HepG2 (cell line): ENCODE results near the gene QRICH2. TPM values are rescaled to one million over a fixed set of nuclear protein-coding genes. Genes with fewer than 3 reads are reported as not detected.

Experiments
- ATAC-seq: fragments of 200-7000 bp; cut with Tn5 transposase; 3 replicates; pipeline ENCODE4 v1.9.1; 2020; ENCODE audit warnings: mild to moderate bottlenecking, moderate library complexity
- BruUV-seq: library from RNA; stranded (reverse); fragments of 400-500 nt; replicated peaks from 2 replicates; lab custom pipeline; 2021; lab: Mats Ljungman, UMichigan
- CTCF ChIA-PET: fragments of 300-600 bp; formaldehyde crosslinking; extraction: SDS; loops from one replicate; lab custom pipeline; 2021; ENCODE audit warnings: low total read pairs, inconsistent platforms, low intra/inter-chr PET ratio; lab: Yijun Ruan, JAX
- POLR2A ChIA-PET: fragments of 350-600 bp; sonication (Branson Sonifier 250); formaldehyde crosslinking; loops from one replicate; lab custom pipeline; 2020; ENCODE audit warnings: antibody characterized with exemption, inconsistent platforms; lab: Yijun Ruan, JAX
- DNase-seq: peaks from one replicate; pipeline ENCODE4 v3.0.0-alpha.2; 2015; ENCODE audit warnings: low spot score
- FAIRE-seq: peaks from 3 replicates; lab custom pipeline; 2011; peaks lifted over from hg19 to GRCh38; lab: Jason Lieb, UNC
- H2AFZ ChIP-seq: one replicate; pipeline ENCODE4 v1.6.1; 2011; ENCODE audit warnings: low read length, inconsistent platforms
- H3K27ac ChIP-seq: fragments of 300-600 bp; 3 replicates; pipeline ENCODE4 v1.8.0; 2011; ENCODE audit warnings: mixed run types, mild to moderate bottlenecking, mixed read lengths, low read length, inconsistent platforms; ENCODE audit not compliant: insufficient read depth; ENCODE audit errors: extremely low read length
- H3K27me3 ChIP-seq, 2 experiments: fragments of 200-600 bp in 1 of 2; 2 replicates in 1 of 2; 3 replicates in 1 of 2; pipeline versions ENCODE4 v1.6.0 to v1.8.0; 2011; ENCODE audit warnings: low read length in 2 of 2, mild to moderate bottlenecking in 2 of 2, moderate library complexity in 2 of 2, inconsistent platforms in 1 of 2; ENCODE audit not compliant: insufficient read depth in 2 of 2, control insufficient read depth in 1 of 2
- H3K36me3 ChIP-seq, 2 experiments: fragments of 200-600 bp in 1 of 2; replicated peaks in 1 of 2; 2 replicates in 1 of 2; 3 replicates in 1 of 2; pipeline versions ENCODE4 v1.5.1 to v1.8.0; 2011; ENCODE audit warnings: low read length in 2 of 2, inconsistent platforms in 1 of 2; ENCODE audit not compliant: insufficient read depth in 2 of 2, control insufficient read depth in 1 of 2
- H3K4me1 ChIP-seq: 2 replicates; pipeline ENCODE4 v1.5.1; 2012; ENCODE audit warnings: low read length, inconsistent platforms; ENCODE audit not compliant: insufficient read depth
- H3K4me2 ChIP-seq: 2 replicates; pipeline ENCODE4 v1.6.0; 2011; ENCODE audit warnings: low read depth, low read length, inconsistent platforms
- H3K4me3 ChIP-seq, 3 experiments: fragments of 200-600 bp in 1 of 3; sonication (generic), shearing (Covaris generic) in 1 of 3; replicated peaks in 1 of 3; 2 replicates each; pipeline ENCODE4 v1.5.1; 2011 to 2016; ENCODE audit warnings: low read length in 3 of 3, inconsistent platforms in 2 of 3, low read depth in 2 of 3, mild to moderate bottlenecking in 2 of 3, control low read depth in 1 of 3, mixed read lengths in 1 of 3; ENCODE audit not compliant: insufficient read depth in 1 of 3
- H3K79me2 ChIP-seq: one replicate; pipeline ENCODE4 v1.6.1; 2011; ENCODE audit warnings: low read length, inconsistent platforms; ENCODE audit not compliant: insufficient read depth
- H3K9ac ChIP-seq: 2 replicates; pipeline ENCODE4 v1.6.0; 2011; ENCODE audit warnings: mild to moderate bottlenecking, low read depth, low read length, inconsistent platforms; ENCODE audit not compliant: insufficient read depth
- H3K9me3 ChIP-seq: 2 replicates; pipeline ENCODE4 v1.5.1; 2012; ENCODE audit warnings: mild to moderate bottlenecking, low read length
- H4K20me1 ChIP-seq: 2 replicates; pipeline ENCODE4 v1.6.0; 2011; ENCODE audit warnings: inconsistent platforms, mild to moderate bottlenecking, low read length, moderate library complexity; ENCODE audit not compliant: insufficient read depth
- BHLHE40 ChIP-seq: IDR thresholded peaks from 2 replicates; pipeline ENCODE4 v1.6.1; 2011; ENCODE audit warnings: low read length, improper control_type of control experiment
- ETV6 ChIP-seq: sonication (generic); formaldehyde crosslinking; conservative IDR thresholded peaks from 2 replicates; pipeline ENCODE4 v1.4.0; 2020; ENCODE audit warnings: missing genetic modification reagents
- HNRNPK ChIP-seq: fragments of 200-400 bp; formaldehyde crosslinking; IDR thresholded peaks from 2 replicates; pipeline ENCODE4 v1.6.1; 2018; ENCODE audit warnings: low read length, low read depth, moderate library complexity, mild to moderate bottlenecking; ENCODE audit not compliant: poor library complexity, severe bottlenecking
- HOXA7 ChIP-seq: sonication (generic); formaldehyde crosslinking; IDR thresholded peaks from 2 replicates; pipeline ENCODE4 v1.8.1; 2022; ENCODE audit warnings: mild to moderate bottlenecking, missing genetic modification reagents, moderate library complexity
- MLLT10 ChIP-seq: sonication (generic); formaldehyde crosslinking; IDR thresholded peaks from 2 replicates; pipeline ENCODE4 v1.4.0; 2020; ENCODE audit warnings: missing genetic modification reagents
- PBX2 ChIP-seq: IDR thresholded peaks from 2 replicates; pipeline ENCODE4 v1.6.1; 2016; ENCODE audit warnings: control low read depth
- POLR2G ChIP-seq: fragments of 200-400 bp; formaldehyde crosslinking; IDR thresholded peaks from 2 replicates; pipeline ENCODE4 v1.6.1; 2018; ENCODE audit warnings: mild to moderate bottlenecking, low read depth, low read length, moderate library complexity
- RORA ChIP-seq: sonication (generic); formaldehyde crosslinking; IDR thresholded peaks from 2 replicates; pipeline ENCODE4 v1.5.0; 2020; ENCODE audit warnings: mild to moderate bottlenecking, missing genetic modification reagents, moderate library complexity
- SAFB2 ChIP-seq: sonication (generic); formaldehyde crosslinking; IDR thresholded peaks from 2 replicates; pipeline ENCODE4 v1.5.1; 2020; ENCODE audit warnings: missing genetic modification reagents, low read depth, mild to moderate bottlenecking, borderline replicate concordance
- SYNCRIP ChIP-seq: fragments of 200-400 bp; formaldehyde crosslinking; IDR thresholded peaks from 2 replicates; pipeline ENCODE4 v1.6.1; 2018; ENCODE audit warnings: mild to moderate bottlenecking, low read depth, low read length; ENCODE audit not compliant: insufficient read depth
- ZMAT5 ChIP-seq: sonication (generic); formaldehyde crosslinking; IDR thresholded peaks from 2 replicates; pipeline ENCODE4 v1.5.0; 2020; ENCODE audit warnings: mild to moderate bottlenecking, low read depth, missing genetic modification reagents, borderline replicate concordance
- ZNF207 ChIP-seq: fragments of 450-650 bp; IDR thresholded peaks from 2 replicates; pipeline ENCODE4 v1.6.1; 2016; ENCODE audit warnings: antibody characterized with exemption, borderline replicate concordance
- ZNF598 ChIP-seq: sonication (generic); formaldehyde crosslinking; IDR thresholded peaks from 2 replicates; pipeline ENCODE4 v1.5.1; 2020; ENCODE audit warnings: mild to moderate bottlenecking, missing genetic modification reagents, borderline replicate concordance
- WGBS: methylation state at CpG from one replicate; pipeline ENCODE4 v1.1.6; 2017; ENCODE audit warnings: low lambda C conversion rate; 5-methylcytosine and 5-hydroxymethylcytosine counted together
- in situ Hi-C: cut with HindIII; loops from 2 replicates; pipeline ENCODE4 v1.10.0; 2017; ENCODE audit warnings: low pct_unique_long_range_greater_than_20kb; ENCODE audit not compliant: extremely low pct_ligation_motif_present
- intact Hi-C: fragments of 100-400 bp; cut with micrococcal nuclease; formaldehyde crosslinking; loops from one replicate; pipeline ENCODE4 v1.10.0; 2022; ENCODE audit not compliant: unreplicated experiment
- polyA plus RNA-seq, 8 experiments: library from polyadenylated mRNA; depleted of rRNA in 3 of 8; stranded (reverse) in 7 of 8; unstranded in 1 of 8; fragments of >200 nt; fragmentation: Illumina TruSeq in 4 of 8; extraction: Trizol in 4 of 8; gene quantifications; 2 replicates each; pipeline versions ENCODE4 v1.2.1 to v1.2.3, GENCODE V29; 2011 to 2016; ENCODE audit warnings: low read depth in 4 of 8, missing spikeins in 1 of 8, mixed read lengths in 1 of 8; ENCODE audit not compliant: insufficient read depth in 1 of 8
- total RNA-seq, 5 experiments: library from RNA; depleted of rRNA; stranded (reverse); fragments of >200 nt; fragmentation: Illumina TruSeq; extraction: Trizol; gene quantifications; 2 replicates each; pipeline ENCODE4 v1.2.3, GENCODE V29; 2016; ENCODE audit warnings: low read depth in 1 of 5
- TF ChIP-seq, protein P1 (sequence below): sonication (generic); formaldehyde crosslinking; IDR thresholded peaks from 2 replicates; pipeline ENCODE4 v1.4.0; 2020; ENCODE audit warnings: missing genetic modification reagents, borderline replicate concordance
- TF ChIP-seq, protein P2 (sequence below): sonication (generic); formaldehyde crosslinking; IDR thresholded peaks from 2 replicates; pipeline ENCODE4 v1.8.0; 2022; ENCODE audit warnings: missing genetic modification reagents, mild to moderate bottlenecking, borderline replicate concordance
- TF ChIP-seq, protein P3 (sequence below): sonication (generic); formaldehyde crosslinking; IDR thresholded peaks from 2 replicates; pipeline ENCODE4 v1.8.0; 2022; ENCODE audit warnings: mild to moderate bottlenecking, missing genetic modification reagents, moderate library complexity
- TF ChIP-seq, protein P4 (sequence below): sonication (generic); formaldehyde crosslinking; IDR thresholded peaks from 2 replicates; pipeline ENCODE4 v1.5.0; 2020; ENCODE audit warnings: missing genetic modification reagents, mild to moderate bottlenecking, borderline replicate concordance

The QRICH2 gene
- total and polyA plus RNA-seq, 2 of the 13 experiments (the other 11 are each of a cell fraction or from before 2014, with no cell fraction given): 3.7 to 5.7 TPM

GRCh38 chr17:76293106-76293505 is 15.0 kb downstream of the QRICH2 start:
- H3K4me1 ChIP-seq: no peaks in the 10 kb centered on the region
- 98% methylated on average over 7 of the region's 7 CpGs for WGBS
- TF ChIP-seq, protein P1, sequence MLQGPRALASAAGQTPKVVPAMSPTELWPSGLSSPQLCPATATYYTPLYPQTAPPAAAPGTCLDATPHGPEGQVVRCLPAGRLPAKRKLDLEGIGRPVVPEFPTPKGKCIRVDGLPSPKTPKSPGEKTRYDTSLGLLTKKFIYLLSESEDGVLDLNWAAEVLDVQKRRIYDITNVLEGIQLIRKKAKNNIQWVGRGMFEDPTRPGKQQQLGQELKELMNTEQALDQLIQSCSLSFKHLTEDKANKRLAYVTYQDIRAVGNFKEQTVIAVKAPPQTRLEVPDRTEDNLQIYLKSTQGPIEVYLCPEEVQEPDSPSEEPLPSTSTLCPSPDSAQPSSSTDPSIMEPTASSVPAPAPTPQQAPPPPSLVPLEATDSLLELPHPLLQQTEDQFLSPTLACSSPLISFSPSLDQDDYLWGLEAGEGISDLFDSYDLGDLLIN (CRISPR knock-in tag): no peak
- TF ChIP-seq POLR2G: no peak
- no peak for TF ChIP-seq SYNCRIP
- no peak for TF ChIP-seq MLLT10 (CRISPR knock-in tag)
- TF ChIP-seq PBX2: no peak
- no peak for TF ChIP-seq ETV6 (CRISPR knock-in tag)
- no peak for TF ChIP-seq HNRNPK
- no peak for TF ChIP-seq ZMAT5 (CRISPR knock-in tag)
- TF ChIP-seq ZNF598 (CRISPR knock-in tag): no peak
- TF ChIP-seq, protein P2, sequence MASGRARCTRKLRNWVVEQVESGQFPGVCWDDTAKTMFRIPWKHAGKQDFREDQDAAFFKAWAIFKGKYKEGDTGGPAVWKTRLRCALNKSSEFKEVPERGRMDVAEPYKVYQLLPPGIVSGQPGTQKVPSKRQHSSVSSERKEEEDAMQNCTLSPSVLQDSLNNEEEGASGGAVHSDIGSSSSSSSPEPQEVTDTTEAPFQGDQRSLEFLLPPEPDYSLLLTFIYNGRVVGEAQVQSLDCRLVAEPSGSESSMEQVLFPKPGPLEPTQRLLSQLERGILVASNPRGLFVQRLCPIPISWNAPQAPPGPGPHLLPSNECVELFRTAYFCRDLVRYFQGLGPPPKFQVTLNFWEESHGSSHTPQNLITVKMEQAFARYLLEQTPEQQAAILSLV: no peak
- TF ChIP-seq HOXA7: no peak
- TF ChIP-seq, protein P3, sequence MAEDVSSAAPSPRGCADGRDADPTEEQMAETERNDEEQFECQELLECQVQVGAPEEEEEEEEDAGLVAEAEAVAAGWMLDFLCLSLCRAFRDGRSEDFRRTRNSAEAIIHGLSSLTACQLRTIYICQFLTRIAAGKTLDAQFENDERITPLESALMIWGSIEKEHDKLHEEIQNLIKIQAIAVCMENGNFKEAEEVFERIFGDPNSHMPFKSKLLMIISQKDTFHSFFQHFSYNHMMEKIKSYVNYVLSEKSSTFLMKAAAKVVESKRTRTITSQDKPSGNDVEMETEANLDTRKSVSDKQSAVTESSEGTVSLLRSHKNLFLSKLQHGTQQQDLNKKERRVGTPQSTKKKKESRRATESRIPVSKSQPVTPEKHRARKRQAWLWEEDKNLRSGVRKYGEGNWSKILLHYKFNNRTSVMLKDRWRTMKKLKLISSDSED (CRISPR knock-in tag): no peak
- no peak for TF ChIP-seq BHLHE40
- no peak for TF ChIP-seq SAFB2
- TF ChIP-seq, protein P4, sequence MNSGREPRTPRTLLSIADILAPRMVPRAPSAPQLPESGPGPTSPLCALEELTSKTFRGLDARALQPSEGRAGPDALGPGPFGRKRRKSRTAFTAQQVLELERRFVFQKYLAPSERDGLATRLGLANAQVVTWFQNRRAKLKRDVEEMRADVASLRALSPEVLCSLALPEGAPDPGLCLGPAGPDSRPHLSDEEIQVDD (CRISPR knock-in tag): no peak
- no peak for TF ChIP-seq RORA (CRISPR knock-in tag)
- no peak for TF ChIP-seq ZNF207

More at GRCh38 chr17:76293106-76293505, 15.0 kb downstream of the QRICH2 start:
- Histone ChIP-seq H3K4me3 (no peak overlapping the region), H3K4me2 (no peak overlapping the region), H3K79me2 (no peaks in the 10 kb centered on the region), H3K9me3 (no peaks in the 10 kb centered on the region), H3K27me3 (no peaks in the 10 kb centered on the region), H3K9ac (no peak overlapping the region), H3K27ac (no peak overlapping the region), H4K20me1 (no peaks in the 10 kb centered on the region), H2AFZ (no peak overlapping the region), H3K36me3 (peaks cover 6 to 7% of the 10 kb centered on the region in 2 experiments; a peak in 2 of 5 replicates)
- in situ Hi-C loops: no loop called here
- intact Hi-C loops: no loop called here
- no peak for DNase-seq
- POLR2A ChIA-PET: no interaction called here
- no TSS peak for BruUV-seq
- no peak for FAIRE-seq
- no peak; the same call in 2 of the 3 replicates for ATAC-seq
- CTCF ChIA-PET: no interaction called here
